H1 (cell line): ENCODE results near the gene ACER3. TPM values are rescaled to one million over a fixed set of nuclear protein-coding genes. Genes with fewer than 3 reads are reported as not detected.

Source experiments
- CTCF ChIA-PET: fragments of 300-600 bp; sonication (Branson Sonifier 250); formaldehyde crosslinking; loops from one replicate; lab custom pipeline; 2021; ENCODE audit not compliant: partially characterized antibody; lab: Charles Lee
- POLR2A ChIA-PET: fragments of 300-600 bp; sonication (Branson Sonifier 250); formaldehyde crosslinking; loops from one replicate; lab custom pipeline; 2021; ENCODE audit warnings: inconsistent platforms; ENCODE audit not compliant: partially characterized antibody; lab: Charles Lee
- DNase-seq, 2 experiments: peaks; one replicate each; pipeline versions ENCODE4 v3.0.0 to v3.0.0-alpha.2; 2010 to 2022; ENCODE audit warnings: low spot score in 2 of 2, low read depth in 1 of 2, mixed read lengths in 1 of 2
- FAIRE-seq: peaks from 2 replicates; lab custom pipeline; 2011; peaks lifted over from hg19 to GRCh38; lab: Jason Lieb, UNC
- H2AFZ ChIP-seq: 2 replicates; pipeline ENCODE4 v1.8.1; 2012; ENCODE audit warnings: low read length, inconsistent platforms
- H2AK5ac ChIP-seq: 2 replicates; pipeline ENCODE4 v1.6.1; 2013; ENCODE audit warnings: low read depth, low read length
- H2BK120ac ChIP-seq: replicated peaks from 2 replicates; pipeline ENCODE3; 2013; ENCODE audit warnings: low read depth, low read length, inconsistent platforms
- H2BK12ac ChIP-seq: 2 replicates; pipeline ENCODE4 v1.6.1; 2013; ENCODE audit warnings: low read depth, low read length
- H2BK15ac ChIP-seq: 2 replicates; pipeline ENCODE4 v1.6.1; 2013; ENCODE audit warnings: low read length
- H2BK20ac ChIP-seq: 2 replicates; pipeline ENCODE4 v1.6.1; 2013; ENCODE audit warnings: low read length
- H2BK5ac ChIP-seq: 2 replicates; pipeline ENCODE4 v1.6.1; 2013; ENCODE audit warnings: low read depth, low read length
- H3K14ac ChIP-seq: 2 replicates; pipeline ENCODE4 v1.6.1; 2013; ENCODE audit warnings: inconsistent platforms; ENCODE audit not compliant: insufficient read length
- H3K18ac ChIP-seq: 2 replicates; pipeline ENCODE4 v1.6.1; 2013; ENCODE audit warnings: low read length; ENCODE audit errors: extremely low read depth
- H3K23ac ChIP-seq: 2 replicates; pipeline ENCODE4 v1.6.1; 2013; ENCODE audit warnings: inconsistent platforms; ENCODE audit not compliant: insufficient read length
- H3K23me2 ChIP-seq: 2 replicates; pipeline ENCODE4 v1.6.1; 2013; ENCODE audit warnings: low read depth, low read length
- H3K27ac ChIP-seq: 2 replicates; pipeline ENCODE4 v1.6.1; 2011; ENCODE audit warnings: low read depth, low read length, inconsistent platforms
- H3K27me3 ChIP-seq, 4 experiments: replicated peaks in 1 of 4; 1 replicate in 1 of 4; 2 replicates in 3 of 4; pipeline versions ENCODE4 v1.6.1 to v1.8.1; 2011 to 2013; ENCODE audit warnings: low read length in 3 of 4, mild to moderate bottlenecking in 3 of 4, inconsistent platforms in 2 of 4, mixed read lengths in 2 of 4, moderate library complexity in 1 of 4; ENCODE audit not compliant: control insufficient read depth in 3 of 4, insufficient read depth in 3 of 4; ENCODE audit errors: extremely low read depth in 1 of 4
- H3K36me3 ChIP-seq, 4 experiments: 2 replicates each; pipeline versions ENCODE4 v1.6.1 to v1.8.1; 2011 to 2013; ENCODE audit warnings: mild to moderate bottlenecking in 4 of 4, low read length in 3 of 4, moderate library complexity in 2 of 4, control low read depth in 1 of 4, inconsistent platforms in 1 of 4; ENCODE audit not compliant: insufficient read depth in 4 of 4, control insufficient read depth in 2 of 4
- H3K4ac ChIP-seq: replicated peaks from 2 replicates; pipeline ENCODE3; 2013; ENCODE audit warnings: low read length, low read depth, mixed read lengths, inconsistent platforms; ENCODE audit not compliant: insufficient read length
- H3K4me1 ChIP-seq, 4 experiments: replicated peaks in 1 of 4; 1 replicate in 1 of 4; 2 replicates in 3 of 4; pipeline versions ENCODE4 v1.6.1 to v1.8.1; 2011 to 2013; ENCODE audit warnings: low read length in 3 of 4, inconsistent platforms in 2 of 4, mixed read lengths in 1 of 4; ENCODE audit not compliant: insufficient read depth in 4 of 4, control insufficient read depth in 3 of 4
- H3K4me2 ChIP-seq, 2 experiments: 2 replicates each; pipeline versions ENCODE4 v1.6.1 to v1.8.1; 2011 to 2013; ENCODE audit warnings: low read depth in 2 of 2, low read length in 2 of 2, control low read depth in 1 of 2, inconsistent platforms in 1 of 2, mild to moderate bottlenecking in 1 of 2; ENCODE audit not compliant: insufficient read depth in 1 of 2
- H3K4me3 ChIP-seq, 4 experiments: fragments of 200-600, 300-600 bp in 1 of 4; sonication (generic), shearing (Covaris generic), sonication (Bioruptor Twin) in 1 of 4; 2 replicates each; pipeline versions ENCODE4 v1.5.1 to v1.8.1; 2011 to 2016; ENCODE audit warnings: low read length in 4 of 4, low read depth in 3 of 4, control low read depth in 2 of 4, inconsistent platforms in 2 of 4, mild to moderate bottlenecking in 2 of 4, mixed read lengths in 1 of 4, moderate library complexity in 1 of 4; ENCODE audit not compliant: insufficient read depth in 2 of 4; ENCODE audit errors: extremely low read depth in 1 of 4
- H3K56ac ChIP-seq: replicated peaks from 2 replicates; pipeline ENCODE3; 2013; ENCODE audit warnings: low read depth, mild to moderate bottlenecking, mixed read lengths, low read length, inconsistent platforms; ENCODE audit not compliant: insufficient read length
- H3K79me1 ChIP-seq: 2 replicates; pipeline ENCODE4 v1.6.1; 2013; ENCODE audit warnings: low read depth, low read length, control low read depth
- H3K79me2 ChIP-seq, 2 experiments: 2 replicates each; pipeline versions ENCODE4 v1.6.1 to v1.8.1; 2012 to 2013; ENCODE audit warnings: low read length in 2 of 2, mild to moderate bottlenecking in 2 of 2, inconsistent platforms in 1 of 2; ENCODE audit not compliant: insufficient read depth in 2 of 2, control insufficient read depth in 1 of 2
- H3K9ac ChIP-seq, 4 experiments: replicated peaks in 1 of 4; 1 replicate in 1 of 4; 2 replicates in 3 of 4; pipeline versions ENCODE4 v1.6.1 to v1.8.1; 2011 to 2013; ENCODE audit warnings: low read depth in 3 of 4, low read length in 3 of 4, control low read depth in 2 of 4, mild to moderate bottlenecking in 2 of 4, moderate library complexity in 2 of 4, inconsistent platforms in 1 of 4; ENCODE audit errors: extremely low read depth in 1 of 4
- H3K9me3 ChIP-seq, 2 experiments: 2 replicates each; pipeline versions ENCODE4 v1.6.1 to v1.8.1; 2012 to 2013; ENCODE audit warnings: mild to moderate bottlenecking in 2 of 2, moderate library complexity in 2 of 2, control low read depth in 1 of 2, inconsistent platforms in 1 of 2, low read depth in 1 of 2, low read length in 1 of 2, mixed read lengths in 1 of 2; ENCODE audit not compliant: insufficient read depth in 2 of 2
- H4K20me1 ChIP-seq, 2 experiments: replicated peaks in 1 of 2; 2 replicates each; pipeline versions ENCODE3 to v1.8.1; 2011 to 2013; ENCODE audit warnings: inconsistent platforms in 2 of 2, low read length in 2 of 2, mild to moderate bottlenecking in 1 of 2; ENCODE audit not compliant: insufficient read depth in 2 of 2, control insufficient read depth in 1 of 2
- H4K5ac ChIP-seq: 2 replicates; pipeline ENCODE4 v1.6.1; 2013; ENCODE audit warnings: low read length, low read depth, mixed read lengths, inconsistent platforms; ENCODE audit not compliant: insufficient read length
- H4K8ac ChIP-seq: 2 replicates; pipeline ENCODE4 v1.8.0; 2013; ENCODE audit warnings: mild to moderate bottlenecking, moderate library complexity, low read length, inconsistent platforms; ENCODE audit not compliant: insufficient read depth; ENCODE audit errors: extremely low read depth
- H4K91ac ChIP-seq: replicated peaks from 2 replicates; pipeline ENCODE3; 2013; ENCODE audit warnings: low read length, mixed read lengths, inconsistent platforms; ENCODE audit not compliant: insufficient read length
- ASH2L ChIP-seq: fragments of 200-600, 300-600 bp; sonication (generic); IDR thresholded peaks from one replicate; pipeline ENCODE4 v1.7.1; 2017; ENCODE audit warnings: low read length
- BACH1 ChIP-seq: IDR thresholded peaks from 2 replicates; pipeline ENCODE4 v1.6.1; 2012; ENCODE audit warnings: low read length, improper control_type of control experiment
- BRCA1 ChIP-seq: IDR thresholded peaks from 2 replicates; pipeline ENCODE4 v1.6.1; 2012; ENCODE audit warnings: low read depth, low read length, improper control_type of control experiment
- CBX5 ChIP-seq: fragments of 300-800, 300-1000 bp; sonication (generic); IDR thresholded peaks from 2 replicates; pipeline ENCODE4 v1.7.1; 2016; ENCODE audit warnings: antibody characterized with exemption, low read length, low read depth
- EZH2 ChIP-seq: fragments of 200-600 bp; sonication (generic); IDR thresholded peaks from 2 replicates; pipeline ENCODE4 v1.7.1; 2012; ENCODE audit warnings: low read depth, mild to moderate bottlenecking, moderate library complexity, low read length, inconsistent platforms; ENCODE audit not compliant: severe bottlenecking
- FOSL1 ChIP-seq: IDR thresholded peaks from 2 replicates; pipeline ENCODE4 v1.6.1; 2011; ENCODE audit warnings: mild to moderate bottlenecking, low read depth, low read length, moderate library complexity; ENCODE audit not compliant: insufficient read depth
- NRF1 ChIP-seq: IDR thresholded peaks from 2 replicates; pipeline ENCODE4 v1.6.1; 2011; ENCODE audit warnings: mild to moderate bottlenecking, low read depth, low read length, improper control_type of control experiment
- POLR2A ChIP-seq, 2 experiments: IDR thresholded peaks; 1 replicate in 1 of 2; 2 replicates in 1 of 2; pipeline ENCODE4 v1.6.1; 2011; ENCODE audit warnings: low read depth in 2 of 2, low read length in 2 of 2, mild to moderate bottlenecking in 2 of 2; ENCODE audit errors: control extremely low read depth in 1 of 2
- RAD21 ChIP-seq, 2 experiments: IDR thresholded peaks in 1 of 2; conservative IDR thresholded peaks in 1 of 2; 2 replicates each; pipeline ENCODE4 v1.6.1; 2011; ENCODE audit warnings: low read depth in 2 of 2, low read length in 2 of 2, improper control_type of control experiment in 1 of 2, inconsistent platforms in 1 of 2, mild to moderate bottlenecking in 1 of 2, moderate library complexity in 1 of 2
- RNF2 ChIP-seq: fragments of 200-900, 300-1000 bp; sonication (generic); IDR thresholded peaks from 2 replicates; pipeline ENCODE4 v1.7.1; 2016; ENCODE audit warnings: borderline replicate concordance, low read depth, mild to moderate bottlenecking, antibody characterized with exemption, low read length; ENCODE audit not compliant: poor library complexity, severe bottlenecking; ENCODE audit errors: missing control alignments
- RXRA ChIP-seq: IDR thresholded peaks from 2 replicates; pipeline ENCODE4 v1.6.1; 2011; ENCODE audit warnings: low read depth, mild to moderate bottlenecking, low read length, moderate library complexity; ENCODE audit not compliant: insufficient read depth
- SIRT6 ChIP-seq: IDR thresholded peaks from one replicate; pipeline ENCODE4 v1.7.1; 2012; ENCODE audit warnings: low read length, inconsistent platforms
- whole genome bisulfite sequencing, 2 experiments: shearing (Covaris generic) in 1 of 2; methylation state at CpG; one replicate each; pipeline versions ENCODE4 v1.1.6 to v1.1.7; 2013 to 2015; ENCODE audit warnings: low lambda C conversion rate in 2 of 2, mixed read lengths in 2 of 2, inconsistent platforms in 1 of 2, low coverage in 1 of 2, missing lambda C conversion rate in 1 of 2; ENCODE audit not compliant: insufficient replicate concordance in 2 of 2, insufficient coverage in 1 of 2, insufficient read length in 1 of 2; ENCODE audit errors: extremely low coverage in 1 of 2, missing lambda C conversion rate in 1 of 2; 5-methylcytosine and 5-hydroxymethylcytosine counted together
- polyA plus RNA-seq, 7 experiments: library from polyadenylated mRNA; depleted of rRNA in 3 of 7; stranded (reverse) in 5 of 7; unstranded in 2 of 7; fragments of >200 nt in 5 of 7; fragments of 200-250 nt in 2 of 7; gene quantifications; 1 replicate in 5 of 7; 2 replicates in 1 of 7; 4 replicates in 1 of 7; pipeline versions ENCODE4 v1.2.1 to v1.2.3, GENCODE V29; 2011 to 2013; ENCODE audit warnings: missing spikeins in 2 of 7, mixed read lengths in 2 of 7
- total RNA-seq: library from RNA; stranded (reverse); fragmentation: NEBNext Ultra II Directional; extraction: Animal tissue kit (Norgen Biotek cat#: 25700); gene quantifications from 2 replicates; pipeline ENCODE4 v1.2.1, GENCODE V29; 2021

The ACER3 gene
- total and polyA plus RNA-seq, 2 of the 8 experiments (the other 6 are each of a cell fraction or from before 2014, with no cell fraction given): 5.7 to 16.2 TPM

GRCh38 chr11:76939219-76939631, 78.5 kb downstream of the ACER3 start:
- Histone ChIP-seq H2BK15ac (no peak overlapping the region), H4K8ac (no peak overlapping the region), H3K56ac (no peak overlapping the region), H2BK12ac (no peak overlapping the region), H2AFZ (no peak overlapping the region), H3K4me2 (no peak overlapping the region), H3K9me3 (peaks cover 6 to 13% of the 10 kb centered on the region in 2 experiments), H3K23me2 (no peaks in the 10 kb centered on the region), H2BK120ac (no peak overlapping the region), H3K9ac (no peak overlapping the region), H4K91ac (no peak overlapping the region), H2BK20ac (no peak overlapping the region), H2AK5ac (no peak overlapping the region), H3K23ac (no peak overlapping the region), H3K18ac (no peak overlapping the region), H2BK5ac (no peak overlapping the region), H3K36me3 (peaks cover 0 to 12% (median 2%) of the 10 kb centered on the region in 4 experiments; a peak in 3 of 8 replicates), H3K4me3 (no peak overlapping the region), H3K14ac (no peak overlapping the region), H3K27ac (no peak overlapping the region), H3K79me1 (no peaks in the 10 kb centered on the region), H3K79me2 (0 out of 4 replicates have a peak, but pooled peaks cover 0 to 8% of the 10 kb centered on the region in 2 experiments), H3K27me3 (no peaks in the 10 kb centered on the region), H3K4ac (no peak overlapping the region), H4K20me1 (no peaks in the 10 kb centered on the region), H4K5ac (no peak overlapping the region), H3K4me1 (peaks cover 0 to 7% (median 0%) of the 10 kb centered on the region in 4 experiments; a peak in 3 of 7 replicates)
- ChIA-PET POLR2A (no interaction called here), CTCF (no interaction called here)
- DNase-seq (no peak), FAIRE-seq (no peak)
- 88% methylated on average over 2 of the region's 2 CpGs; no CpG with 5 or more reads in 1 of the 2 experiments for whole genome bisulfite sequencing, 2 experiments
- TF ChIP-seq BRCA1 (no peak), RNF2 (no peak), POLR2A (IDR thresholded peaks at IDR 0.05; ENCODE audit: control extremely low read depth in 1 of 2, low read depth in 2 of 2, low read length in 2 of 2) (no peak), FOSL1 (no peak), NRF1 (no peak), ASH2L (no peak), SIRT6 (no peak), RXRA (no peak), CBX5 (no peak), RAD21 (IDR thresholded peaks at IDR 0.05 in 1 of 2, conservative IDR thresholded peaks at IDR 0.05 in 1 of 2; ENCODE audit: low read depth in 2 of 2, low read length in 2 of 2) (no peak), EZH2 (no peak), BACH1 (no peak)
